Neuronal stem cell (in vitro differentiated cells): ENCODE measurements around the gene MAFB.

Experiments used
- DNase-seq: peaks from one replicate; pipeline ENCODE4 v3.0.0-alpha.2; 2013; ENCODE audit warnings: low spot score
- H2AFZ ChIP-seq: one replicate; pipeline ENCODE4 v1.6.1; 2013; ENCODE audit warnings: mild to moderate bottlenecking, low read length, inconsistent platforms
- H2AK5ac ChIP-seq: 2 replicates; pipeline ENCODE4 v1.6.1; 2013; ENCODE audit warnings: low read depth, mild to moderate bottlenecking, inconsistent platforms, low read length, moderate library complexity, mixed read lengths
- H2BK120ac ChIP-seq: 2 replicates; pipeline ENCODE4 v1.6.1; 2013; ENCODE audit warnings: low read depth, mild to moderate bottlenecking, inconsistent platforms, low read length, moderate library complexity, mixed read lengths
- H2BK12ac ChIP-seq: one replicate; pipeline ENCODE4 v1.6.1; 2013; ENCODE audit warnings: low read length, inconsistent platforms
- H2BK15ac ChIP-seq: 2 replicates; pipeline ENCODE4 v1.6.1; 2013; ENCODE audit warnings: mild to moderate bottlenecking, low read length, inconsistent platforms, mixed read lengths
- H2BK5ac ChIP-seq: one replicate; pipeline ENCODE4 v1.6.1; 2013; ENCODE audit warnings: inconsistent platforms, mild to moderate bottlenecking, low read length, moderate library complexity
- H3K14ac ChIP-seq: one replicate; pipeline ENCODE4 v1.6.1; 2013; ENCODE audit warnings: low read length, inconsistent platforms
- H3K18ac ChIP-seq: 2 replicates; pipeline ENCODE4 v1.6.1; 2013; ENCODE audit warnings: low read length, inconsistent platforms
- H3K23ac ChIP-seq: 2 replicates; pipeline ENCODE4 v1.6.1; 2013; ENCODE audit warnings: low read depth, mild to moderate bottlenecking, mixed read lengths, low read length, inconsistent platforms; ENCODE audit not compliant: poor library complexity
- H3K27ac ChIP-seq: replicated peaks from 3 replicates; pipeline ENCODE4 v1.5.1; 2013; ENCODE audit warnings: low read length, inconsistent platforms
- H3K27me3 ChIP-seq, 3 experiments: 2 replicates each; pipeline ENCODE4 v1.6.1; 2013; ENCODE audit warnings: low read length in 3 of 3, mild to moderate bottlenecking in 2 of 3, inconsistent platforms in 1 of 3, low read depth in 1 of 3, mixed read lengths in 1 of 3, moderate library complexity in 1 of 3; ENCODE audit not compliant: control insufficient read depth in 3 of 3, insufficient read depth in 3 of 3
- H3K36me3 ChIP-seq, 2 donors: replicated peaks in 1 of 2; 2 replicates each; pipeline ENCODE4 v1.6.1; 2013; ENCODE audit warnings: low read length in 2 of 2; ENCODE audit not compliant: control insufficient read depth in 2 of 2, insufficient read depth in 2 of 2
- H3K4ac ChIP-seq: 2 replicates; pipeline ENCODE4 v1.6.1; 2013; ENCODE audit warnings: inconsistent platforms, mild to moderate bottlenecking, low read length, moderate library complexity
- H3K4me1 ChIP-seq, 2 donors: 1 replicate in 1 of 2; 2 replicates in 1 of 2; pipeline ENCODE4 v1.6.1; 2013; ENCODE audit warnings: low read length in 2 of 2, low read depth in 1 of 2; ENCODE audit not compliant: control insufficient read depth in 2 of 2, insufficient read depth in 1 of 2
- H3K4me2 ChIP-seq: one replicate; pipeline ENCODE4 v1.6.1; 2013; ENCODE audit warnings: mild to moderate bottlenecking, low read length, inconsistent platforms; ENCODE audit not compliant: insufficient read depth, poor library complexity, severe bottlenecking
- H3K4me3 ChIP-seq, 2 donors: 2 replicates each; pipeline ENCODE4 v1.5.1; 2013; ENCODE audit warnings: low read length in 2 of 2, mild to moderate bottlenecking in 2 of 2, inconsistent platforms in 1 of 2, moderate library complexity in 1 of 2
- H3K79me1 ChIP-seq: one replicate; pipeline ENCODE4 v1.6.1; 2013; ENCODE audit warnings: low read depth, mild to moderate bottlenecking, inconsistent platforms, low read length, moderate library complexity
- H3K9ac ChIP-seq: one replicate; pipeline ENCODE4 v1.6.1; 2013; ENCODE audit warnings: mild to moderate bottlenecking, low read depth, low read length, inconsistent platforms; ENCODE audit not compliant: poor library complexity
- H3K9me3 ChIP-seq, 2 donors: replicated peaks in 1 of 2; 2 replicates each; pipeline versions ENCODE3 to v1.6.1; 2013; ENCODE audit warnings: low read length in 2 of 2, mild to moderate bottlenecking in 2 of 2, inconsistent platforms in 1 of 2, low read depth in 1 of 2, mixed read lengths in 1 of 2, moderate library complexity in 1 of 2; ENCODE audit not compliant: control insufficient read depth in 2 of 2, insufficient read depth in 1 of 2
- H4K8ac ChIP-seq: one replicate; pipeline ENCODE4 v1.6.1; 2013; ENCODE audit warnings: low read depth, mild to moderate bottlenecking, inconsistent platforms, low read length, moderate library complexity
- H4K91ac ChIP-seq: one replicate; pipeline ENCODE4 v1.6.1; 2013; ENCODE audit warnings: low read length, low read depth, mild to moderate bottlenecking, inconsistent platforms; ENCODE audit not compliant: poor library complexity
- WGBS, 2 donors: extraction: QIAGEN DNeasy Blood & Tissue Kit; methylation state at CpG; one replicate each; pipeline ENCODE4 v1.1.7; 2013; ENCODE audit warnings: missing lambda C conversion rate in 2 of 2, mixed read lengths in 1 of 2; ENCODE audit not compliant: insufficient read length in 2 of 2, insufficient replicate concordance in 1 of 2; ENCODE audit errors: extremely low coverage in 2 of 2; 5-methylcytosine and 5-hydroxymethylcytosine counted together

MAFB gene

GRCh38 chr20:40639676-40640355 lies 49.2 kb downstream of the MAFB start:
- no peak for DNase-seq
- Histone ChIP-seq H3K9ac (no peak overlapping the region), H2BK15ac (no peak overlapping the region), H3K9me3 (peaks cover 0 to 2% of the 10 kb centered on the region in 2 donors), H2BK12ac (no peak overlapping the region), H3K36me3 (no peaks in the 10 kb centered on the region), H3K27me3 (peaks cover 0 to 15% (median 0%) of the 10 kb centered on the region in 3 experiments), H2BK5ac (no peak overlapping the region), H4K8ac (no peak overlapping the region), H3K23ac (no peak overlapping the region), H3K4me2 (no peak overlapping the region), H2AFZ (no peak overlapping the region), H3K14ac (no peak overlapping the region), H3K4me1 (no peaks in the 10 kb centered on the region), H2AK5ac (no peak overlapping the region), H3K4me3 (no peak overlapping the region), H3K18ac (no peak overlapping the region), H3K4ac (no peak overlapping the region), H4K91ac (no peak overlapping the region), H3K27ac (no peak overlapping the region), H2BK120ac (no peak overlapping the region), H3K79me1 (no peaks in the 10 kb centered on the region)
- WGBS, 2 donors: no CpG with 5 or more reads among the region's 2 CpGs

GRCh38 chr20:40639132-40639531 lies 49.9 kb downstream of the MAFB start:
- Histone ChIP-seq H2BK5ac (no peak overlapping the region), H3K79me1 (no peaks in the 10 kb centered on the region), H3K23ac (no peak overlapping the region), H3K14ac (no peak overlapping the region), H3K36me3 (no peaks in the 10 kb centered on the region), H3K4me2 (no peak overlapping the region), H3K4me3 (no peak overlapping the region), H2BK120ac (no peak overlapping the region), H2BK12ac (no peak overlapping the region), H3K4me1 (no peaks in the 10 kb centered on the region), H2AFZ (no peak overlapping the region), H2BK15ac (no peak overlapping the region), H3K9ac (no peak overlapping the region), H4K91ac (no peak overlapping the region), H2AK5ac (no peak overlapping the region), H3K27me3 (peaks cover 0 to 15% (median 0%) of the 10 kb centered on the region in 3 experiments), H3K18ac (no peak overlapping the region), H3K9me3 (peaks cover 0 to 2% of the 10 kb centered on the region in 2 donors), H3K27ac (no peak overlapping the region), H3K4ac (no peak overlapping the region), H4K8ac (no peak overlapping the region)
- WGBS, 2 donors: 100% methylated on average over 1 of the region's 1 CpG
- DNase-seq: no peak

- Histone ChIP-seq H3K27ac (no peak overlapping the region), H2AK5ac (no peak overlapping the region), H3K79me1 (no peaks in the 10 kb centered on the region), H4K91ac (no peak overlapping the region), H2BK5ac (no peak overlapping the region), H3K4ac (no peak overlapping the region), H2BK12ac (no peak overlapping the region), H2AFZ (no peak overlapping the region), H3K18ac (no peak overlapping the region), H3K9ac (no peak overlapping the region), H3K14ac (no peak overlapping the region), H3K4me2 (no peak overlapping the region), H3K9me3 (peaks cover 0 to 2% of the 10 kb centered on the region in 2 donors), H2BK15ac (no peak overlapping the region), H3K4me1 (peaks cover 0 to under 1% of the 10 kb centered on the region in 2 donors), H2BK120ac (no peak overlapping the region), H4K8ac (no peak overlapping the region), H3K36me3 (no peaks in the 10 kb centered on the region), H3K27me3 (peaks cover 0 to 10% (median 0%) of the 10 kb centered on the region in 3 experiments), H3K4me3 (no peak overlapping the region), H3K23ac (no peak overlapping the region)
- WGBS, 2 donors: no CpG with 5 or more reads among the region's 2 CpGs
- no peak for DNase-seq
Measured at GRCh38 chr20:40638414-40638813, 50.6 kb downstream of the MAFB start.

- Histone ChIP-seq H3K4me2 (no peak overlapping the region), H2BK120ac (no peak overlapping the region), H3K27me3 (peaks cover 0 to 5% (median 0%) of the 10 kb centered on the region in 3 experiments), H3K36me3 (no peaks in the 10 kb centered on the region), H3K9me3 (peaks cover 0 to 1% of the 10 kb centered on the region in 2 donors), H2BK12ac (no peak overlapping the region), H3K14ac (no peak overlapping the region), H3K4ac (no peak overlapping the region), H3K27ac (no peak overlapping the region), H2BK5ac (no peak overlapping the region), H4K8ac (no peak overlapping the region), H3K4me3 (no peak overlapping the region), H3K9ac (no peak overlapping the region), H2AFZ (no peak overlapping the region), H3K4me1 (peaks cover 0 to 3% of the 10 kb centered on the region in 2 donors), H4K91ac (no peak overlapping the region), H3K23ac (no peak overlapping the region), H2BK15ac (no peak overlapping the region), H3K18ac (no peak overlapping the region), H2AK5ac (no peak overlapping the region), H3K79me1 (no peaks in the 10 kb centered on the region)
- no peak for DNase-seq
- WGBS, 2 donors: no CpG with 5 or more reads among the region's 3 CpGs
Measured at GRCh38 chr20:40637176-40637575, 51.9 kb downstream of the MAFB start.
